ENCODE results near the gene PRSS16.

Gene PRSS16

DNA sequence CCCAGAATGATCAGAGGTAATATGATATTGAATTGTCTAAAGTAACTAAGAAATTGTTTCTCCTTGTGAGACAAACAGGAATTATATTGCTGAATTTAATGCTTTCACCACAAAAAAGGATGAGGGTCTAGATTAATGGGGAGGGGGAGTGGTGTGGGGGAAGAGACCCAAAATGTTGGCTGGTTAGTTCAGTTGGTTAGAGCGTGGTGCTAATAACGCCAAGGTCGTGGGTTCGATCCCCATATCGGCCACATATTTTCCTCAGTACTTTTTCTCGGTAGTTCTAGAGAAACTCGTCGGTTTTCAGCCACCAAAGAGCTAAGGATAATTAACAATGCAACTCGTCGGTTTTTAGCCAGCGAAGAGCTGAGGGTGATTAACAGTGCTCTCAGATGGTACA is 26.3 kb downstream of the PRSS16 start:
- H3K9me3 ChIP-seq (ENCODE audit: severe bottlenecking), result no peaks in the 10 kb centered on the region
- H3K4me3 ChIP-seq (ENCODE audit: severe bottlenecking), result no peak overlapping the region
- ATAC-seq (ENCODE audit: low read depth) (no peak), DNase-seq (ENCODE audit: low spot score) (no peak)
- H3K27ac ChIP-seq (ENCODE audit: poor library complexity, severe bottlenecking), result no peak overlapping the region
- no peaks in the 10 kb centered on the region for H3K36me3 ChIP-seq (ENCODE audit: low read depth)
- no peak for TF ChIP-seq CTCF (IDR thresholded peaks at IDR 0.05; ENCODE audit: poor library complexity, severe bottlenecking)
- H3K4me1 ChIP-seq (ENCODE audit: insufficient read depth, poor library complexity, severe bottlenecking), result no peaks in the 10 kb centered on the region
- peaks cover 4% of the 10 kb centered on the region for H3K27me3 ChIP-seq (ENCODE audit: insufficient read depth, poor library complexity, severe bottlenecking)

DNA sequence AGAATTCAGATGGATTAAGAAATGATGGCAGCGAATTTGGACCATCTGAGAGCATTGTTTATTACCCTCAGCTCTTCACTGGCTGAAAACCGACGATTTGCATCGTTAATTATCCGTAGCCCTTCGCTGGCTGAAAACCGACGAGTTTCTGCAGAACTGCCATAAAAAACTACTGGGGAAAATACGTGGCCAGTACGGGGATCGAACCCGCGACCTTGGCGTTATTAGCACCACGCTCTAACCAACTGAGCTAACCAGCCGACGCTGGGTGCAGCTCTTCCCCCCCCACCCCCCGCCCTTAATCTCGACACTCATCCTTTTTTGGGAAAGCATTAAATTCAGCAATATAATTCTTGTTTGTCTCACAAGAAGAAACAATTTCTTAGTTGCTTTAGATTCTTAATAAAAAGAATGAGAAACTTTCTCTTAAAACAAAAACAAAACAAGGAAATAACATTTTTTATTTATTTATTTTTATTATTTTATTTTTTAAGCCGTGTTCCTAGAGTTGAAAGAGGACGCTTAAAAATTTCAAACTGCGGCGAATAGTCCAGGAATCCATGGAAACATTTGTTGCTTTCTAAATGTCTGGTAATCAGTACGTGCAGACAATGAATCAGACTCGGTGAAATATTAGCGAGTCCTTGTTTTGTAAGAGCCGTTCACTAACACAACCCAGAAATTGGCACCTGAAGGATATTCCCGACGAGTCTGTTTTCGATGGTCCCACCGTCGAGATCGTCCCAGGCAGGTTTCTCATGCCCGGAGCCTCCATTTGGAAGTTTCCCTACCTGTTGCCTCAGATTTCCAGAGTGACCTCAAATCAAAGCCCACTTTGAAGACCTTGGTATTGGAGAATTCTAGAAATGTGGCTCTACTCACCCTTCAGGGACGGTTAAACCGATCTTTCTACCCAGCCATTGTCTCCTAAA is 27.8 kb downstream of the PRSS16 start:
- no peak for ATAC-seq (ENCODE audit: low read depth)
- Histone ChIP-seq H3K9me3 (ENCODE audit: severe bottlenecking) (no peaks in the 10 kb centered on the region), H3K27me3 (ENCODE audit: insufficient read depth, poor library complexity, severe bottlenecking) (peaks cover 4% of the 10 kb centered on the region), H3K27ac (ENCODE audit: poor library complexity, severe bottlenecking) (no peak overlapping the region), H3K36me3 (ENCODE audit: low read depth) (no peaks in the 10 kb centered on the region), H3K4me1 (ENCODE audit: insufficient read depth, poor library complexity, severe bottlenecking) (no peaks in the 10 kb centered on the region), H3K4me3 (ENCODE audit: severe bottlenecking) (peak overlapping the region; percentile 13)
- DNase-seq (ENCODE audit: low spot score), result no peak
- TF ChIP-seq CTCF (IDR thresholded peaks at IDR 0.05; ENCODE audit: poor library complexity, severe bottlenecking), result no peak

GRCh38 chr6:27279513-27280063 is 32.1 kb downstream of the PRSS16 start:
- ATAC-seq (ENCODE audit: low read depth) (peak; percentile 50), DNase-seq (ENCODE audit: low spot score) (no peak)
- H3K27me3 ChIP-seq (ENCODE audit: insufficient read depth, poor library complexity, severe bottlenecking), result peaks cover 4% of the 10 kb centered on the region
- TF ChIP-seq CTCF (IDR thresholded peaks at IDR 0.05; ENCODE audit: poor library complexity, severe bottlenecking), result no peak
- peak overlapping the region; percentile 39 for H3K4me3 ChIP-seq (ENCODE audit: severe bottlenecking)
- H3K36me3 ChIP-seq (ENCODE audit: low read depth), result no peaks in the 10 kb centered on the region
- H3K9me3 ChIP-seq (ENCODE audit: severe bottlenecking), result peaks cover 2% of the 10 kb centered on the region
- H3K4me1 ChIP-seq (ENCODE audit: insufficient read depth, poor library complexity, severe bottlenecking), result no peaks in the 10 kb centered on the region
- no peak overlapping the region for H3K27ac ChIP-seq (ENCODE audit: poor library complexity, severe bottlenecking)

DNA sequence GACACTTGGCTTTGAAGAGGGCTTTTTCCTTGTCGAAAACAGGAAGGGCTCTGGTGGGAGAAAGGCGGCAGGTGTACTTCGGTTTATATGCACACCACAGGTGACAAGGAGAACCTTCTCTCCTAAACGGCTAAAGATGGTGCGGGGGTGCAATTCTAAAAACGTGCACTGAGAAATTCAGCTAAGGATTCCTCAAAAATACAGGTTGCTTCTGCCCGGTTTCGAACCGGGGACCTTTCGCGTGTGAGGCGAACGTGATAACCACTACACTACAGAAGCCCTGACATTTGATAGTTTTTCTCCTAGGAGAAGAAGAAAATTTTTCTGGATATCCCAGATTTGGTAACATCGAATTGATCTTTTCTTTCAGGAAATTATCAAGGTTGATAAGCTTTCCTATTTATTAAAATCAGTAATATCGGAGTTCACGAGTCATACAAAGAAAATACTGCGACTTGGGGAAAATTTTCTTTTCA is 32.6 kb downstream of the PRSS16 start:
- Histone ChIP-seq H3K9me3 (ENCODE audit: severe bottlenecking) (peaks cover 2% of the 10 kb centered on the region), H3K27me3 (ENCODE audit: insufficient read depth, poor library complexity, severe bottlenecking) (no peaks in the 10 kb centered on the region), H3K4me3 (ENCODE audit: severe bottlenecking) (peak overlapping the region; percentile 39), H3K27ac (ENCODE audit: poor library complexity, severe bottlenecking) (peak overlapping the region; percentile 43), H3K36me3 (ENCODE audit: low read depth) (no peaks in the 10 kb centered on the region), H3K4me1 (ENCODE audit: insufficient read depth, poor library complexity, severe bottlenecking) (no peaks in the 10 kb centered on the region)
- no peak for DNase-seq (ENCODE audit: low spot score)
- no peak for TF ChIP-seq CTCF (IDR thresholded peaks at IDR 0.05; ENCODE audit: poor library complexity, severe bottlenecking)
- peak; percentile 66 for ATAC-seq (ENCODE audit: low read depth)

Data from RWPE2 (cell line).